ENCODE data around the gene RUNX2.

- no peak for TF ChIP-seq ZNF280B (CRISPR knock-in tag; IDR thresholded peaks at IDR 0.05)
- no peak for TF ChIP-seq PTTG1 (tag; IDR thresholded peaks at IDR 0.05; ENCODE audit: low read depth)
- no peak for TF ChIP-seq BHLHE40 (IDR thresholded peaks at IDR 0.05; ENCODE audit: low read length)
- TF ChIP-seq POLR2A (conservative IDR thresholded peaks at IDR 0.05), result no peak
- TF ChIP-seq PATZ1 (CRISPR knock-in tag; IDR thresholded peaks at IDR 0.05; ENCODE audit: borderline replicate concordance), result no peak
- no peak for TF ChIP-seq HNRNPUL1 (IDR thresholded peaks at IDR 0.05; ENCODE audit: low read length)
- TF ChIP-seq RCOR1 (IDR thresholded peaks at IDR 0.05; ENCODE audit: borderline replicate concordance in 1 of 2, low read depth in 2 of 2, low read length in 2 of 2), result no peak
- TF ChIP-seq PML (IDR thresholded peaks at IDR 0.05; ENCODE audit: low read length), result no peak
- TF ChIP-seq ZNF280A (IDR thresholded peaks at IDR 0.05; ENCODE audit: low read depth, partially characterized antibody), result no peak
- TF ChIP-seq ZNF239 (CRISPR knock-in tag; IDR thresholded peaks at IDR 0.05), result no peak
- no peak for TF ChIP-seq TCF3 (CRISPR knock-in tag; IDR thresholded peaks at IDR 0.05)
Observed at GRCh38 chr6:45411959-45412358, 83.8 kb downstream of the RUNX2 start.

Measured in K562 (cell line).